Measurements from ENCODE around the gene SLC12A2. TPM values are rescaled to one million over a fixed set of nuclear protein-coding genes. Genes with fewer than 3 reads are reported as not detected.

SLC12A2 gene
- total RNA-seq, 1 experiment from 2014 or later: 41.2 TPM

DNA sequence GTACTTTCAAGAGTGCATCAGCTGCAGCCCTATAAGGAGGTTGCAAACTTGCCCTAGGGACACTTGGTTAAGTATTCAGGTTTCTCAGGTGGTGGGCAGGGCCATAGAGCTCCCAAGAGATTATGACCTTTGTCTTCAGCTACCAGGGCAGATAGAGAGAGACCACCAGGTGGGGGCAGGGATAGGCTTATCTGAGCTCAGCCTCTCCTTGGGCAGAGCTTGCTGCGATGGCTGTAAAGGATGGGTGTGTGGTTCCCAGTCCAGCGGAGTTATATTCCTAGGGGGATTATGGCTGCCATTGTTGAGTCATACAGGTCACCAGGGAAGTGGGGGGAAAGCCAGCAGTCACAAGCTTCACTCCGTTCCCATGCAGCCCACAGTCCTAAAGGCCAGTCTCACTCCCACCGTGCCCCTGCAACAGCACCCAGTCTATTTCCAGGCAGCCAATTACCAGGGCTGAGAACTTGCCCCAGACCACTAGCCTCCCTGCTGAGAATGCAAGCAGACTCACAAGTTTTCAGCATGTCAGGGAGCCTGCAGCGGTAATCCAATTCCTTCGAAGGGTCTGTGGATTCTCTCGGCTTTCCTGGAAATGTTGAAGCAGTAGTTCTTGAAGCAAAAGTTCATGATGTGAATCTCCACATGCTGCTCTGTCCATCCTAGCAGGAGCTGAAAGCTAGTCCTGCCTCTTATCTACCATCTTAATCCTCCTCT, 151.5 kb downstream of the SLC12A2 start:
- H3K36me3 ChIP-seq (ENCODE audit: control insufficient read depth in 1 of 2, insufficient read depth in 2 of 2, low read length in 2 of 2): no peaks in the 10 kb centered on the region
- H3K9me3 ChIP-seq (ENCODE audit: control insufficient read depth in 1 of 2, insufficient read depth in 1 of 2, low read depth in 1 of 2, low read length in 2 of 2): no peaks in the 10 kb centered on the region
- no TSS peak for BruUV-seq (replicated peaks)
- ChIA-PET RAD21 (ENCODE audit: low non-redundant PET in 1 of 2, low total read pairs in 2 of 2, uncharacterized antibody in 2 of 2, unreplicated experiment in 2 of 2) (no interaction called here), POLR2A (no interaction called here), CTCF (no interaction called here)
- no peaks in the 10 kb centered on the region for H3K9me2 ChIP-seq (ENCODE audit: insufficient read depth)
- no peaks in the 10 kb centered on the region for H4K20me1 ChIP-seq (ENCODE audit: insufficient read depth)
- no peak overlapping the region for H2AFZ ChIP-seq (ENCODE audit: low read depth, low read length, poor library complexity, severe bottlenecking)
- no peaks in the 10 kb centered on the region for H3K4me1 ChIP-seq (ENCODE audit: control insufficient read depth in 1 of 2, insufficient read depth in 2 of 2, low read length in 2 of 2)
- no peaks in the 10 kb centered on the region for H3K79me2 ChIP-seq (ENCODE audit: insufficient read depth, low read length)
- no peak overlapping the region for H3K4me2 ChIP-seq (ENCODE audit: low read length)
- H3K27ac ChIP-seq (ENCODE audit: low read depth, low read length): no peak overlapping the region
- ATAC-seq (no peak), DNase-seq (ENCODE audit: low read depth, low spot score) (no peak)
- no peak overlapping the region for H3K9ac ChIP-seq (ENCODE audit: low read length)
- TF ChIP-seq, protein P1, sequence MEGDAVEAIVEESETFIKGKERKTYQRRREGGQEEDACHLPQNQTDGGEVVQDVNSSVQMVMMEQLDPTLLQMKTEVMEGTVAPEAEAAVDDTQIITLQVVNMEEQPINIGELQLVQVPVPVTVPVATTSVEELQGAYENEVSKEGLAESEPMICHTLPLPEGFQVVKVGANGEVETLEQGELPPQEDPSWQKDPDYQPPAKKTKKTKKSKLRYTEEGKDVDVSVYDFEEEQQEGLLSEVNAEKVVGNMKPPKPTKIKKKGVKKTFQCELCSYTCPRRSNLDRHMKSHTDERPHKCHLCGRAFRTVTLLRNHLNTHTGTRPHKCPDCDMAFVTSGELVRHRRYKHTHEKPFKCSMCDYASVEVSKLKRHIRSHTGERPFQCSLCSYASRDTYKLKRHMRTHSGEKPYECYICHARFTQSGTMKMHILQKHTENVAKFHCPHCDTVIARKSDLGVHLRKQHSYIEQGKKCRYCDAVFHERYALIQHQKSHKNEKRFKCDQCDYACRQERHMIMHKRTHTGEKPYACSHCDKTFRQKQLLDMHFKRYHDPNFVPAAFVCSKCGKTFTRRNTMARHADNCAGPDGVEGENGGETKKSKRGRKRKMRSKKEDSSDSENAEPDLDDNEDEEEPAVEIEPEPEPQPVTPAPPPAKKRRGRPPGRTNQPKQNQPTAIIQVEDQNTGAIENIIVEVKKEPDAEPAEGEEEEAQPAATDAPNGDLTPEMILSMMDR (IDR thresholded peaks at IDR 0.05 in 2 of 3, conservative IDR thresholded peaks at IDR 0.05 in 1 of 3; ENCODE audit: borderline replicate concordance in 1 of 3, insufficient read depth in 1 of 3, low read depth in 2 of 3, low read length in 2 of 3): no peak
- no peak for TF ChIP-seq RAD21 (IDR thresholded peaks at IDR 0.05; ENCODE audit: low read depth)
- no peak for TF ChIP-seq ZFX (IDR thresholded peaks at IDR 0.05)
- TF ChIP-seq, protein P2, sequence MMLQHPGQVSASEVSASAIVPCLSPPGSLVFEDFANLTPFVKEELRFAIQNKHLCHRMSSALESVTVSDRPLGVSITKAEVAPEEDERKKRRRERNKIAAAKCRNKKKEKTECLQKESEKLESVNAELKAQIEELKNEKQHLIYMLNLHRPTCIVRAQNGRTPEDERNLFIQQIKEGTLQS (IDR thresholded peaks at IDR 0.05): no peak
- no peak for TF ChIP-seq SIN3A (IDR thresholded peaks at IDR 0.05; ENCODE audit: low read depth)
- TF ChIP-seq, protein P3, sequence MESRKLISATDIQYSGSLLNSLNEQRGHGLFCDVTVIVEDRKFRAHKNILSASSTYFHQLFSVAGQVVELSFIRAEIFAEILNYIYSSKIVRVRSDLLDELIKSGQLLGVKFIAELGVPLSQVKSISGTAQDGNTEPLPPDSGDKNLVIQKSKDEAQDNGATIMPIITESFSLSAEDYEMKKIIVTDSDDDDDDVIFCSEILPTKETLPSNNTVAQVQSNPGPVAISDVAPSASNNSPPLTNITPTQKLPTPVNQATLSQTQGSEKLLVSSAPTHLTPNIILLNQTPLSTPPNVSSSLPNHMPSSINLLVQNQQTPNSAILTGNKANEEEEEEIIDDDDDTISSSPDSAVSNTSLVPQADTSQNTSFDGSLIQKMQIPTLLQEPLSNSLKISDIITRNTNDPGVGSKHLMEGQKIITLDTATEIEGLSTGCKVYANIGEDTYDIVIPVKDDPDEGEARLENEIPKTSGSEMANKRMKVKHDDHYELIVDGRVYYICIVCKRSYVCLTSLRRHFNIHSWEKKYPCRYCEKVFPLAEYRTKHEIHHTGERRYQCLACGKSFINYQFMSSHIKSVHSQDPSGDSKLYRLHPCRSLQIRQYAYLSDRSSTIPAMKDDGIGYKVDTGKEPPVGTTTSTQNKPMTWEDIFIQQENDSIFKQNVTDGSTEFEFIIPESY (IDR thresholded peaks at IDR 0.05; ENCODE audit: extremely low read depth, insufficient replicate concordance, low read length): no peak
- TF ChIP-seq CBX3 (IDR thresholded peaks at IDR 0.05; ENCODE audit: low read depth): no peak
- no peak for TF ChIP-seq SP1 (IDR thresholded peaks at IDR 0.05; ENCODE audit: low read depth)
- TF ChIP-seq CEBPB (IDR thresholded peaks at IDR 0.05; ENCODE audit: low read depth): no peak
- no peak for TF ChIP-seq TCF7L2 (IDR thresholded peaks at IDR 0.05; ENCODE audit: borderline replicate concordance, extremely low read depth, insufficient read depth, insufficient read length)
- no peak for TF ChIP-seq FOSL1 (IDR thresholded peaks at IDR 0.05; ENCODE audit: low read depth)
- no peak for TF ChIP-seq POLR2A (IDR thresholded peaks at IDR 0.05; ENCODE audit: borderline replicate concordance, extremely low read depth, insufficient read depth, insufficient read length)
- TF ChIP-seq EGR1 (IDR thresholded peaks at IDR 0.05; ENCODE audit: low read depth): no peak
- TF ChIP-seq YY1 (IDR thresholded peaks at IDR 0.05; ENCODE audit: extremely low read depth, insufficient replicate concordance, low read depth, low read length): no peak
- TF ChIP-seq, protein P4, sequence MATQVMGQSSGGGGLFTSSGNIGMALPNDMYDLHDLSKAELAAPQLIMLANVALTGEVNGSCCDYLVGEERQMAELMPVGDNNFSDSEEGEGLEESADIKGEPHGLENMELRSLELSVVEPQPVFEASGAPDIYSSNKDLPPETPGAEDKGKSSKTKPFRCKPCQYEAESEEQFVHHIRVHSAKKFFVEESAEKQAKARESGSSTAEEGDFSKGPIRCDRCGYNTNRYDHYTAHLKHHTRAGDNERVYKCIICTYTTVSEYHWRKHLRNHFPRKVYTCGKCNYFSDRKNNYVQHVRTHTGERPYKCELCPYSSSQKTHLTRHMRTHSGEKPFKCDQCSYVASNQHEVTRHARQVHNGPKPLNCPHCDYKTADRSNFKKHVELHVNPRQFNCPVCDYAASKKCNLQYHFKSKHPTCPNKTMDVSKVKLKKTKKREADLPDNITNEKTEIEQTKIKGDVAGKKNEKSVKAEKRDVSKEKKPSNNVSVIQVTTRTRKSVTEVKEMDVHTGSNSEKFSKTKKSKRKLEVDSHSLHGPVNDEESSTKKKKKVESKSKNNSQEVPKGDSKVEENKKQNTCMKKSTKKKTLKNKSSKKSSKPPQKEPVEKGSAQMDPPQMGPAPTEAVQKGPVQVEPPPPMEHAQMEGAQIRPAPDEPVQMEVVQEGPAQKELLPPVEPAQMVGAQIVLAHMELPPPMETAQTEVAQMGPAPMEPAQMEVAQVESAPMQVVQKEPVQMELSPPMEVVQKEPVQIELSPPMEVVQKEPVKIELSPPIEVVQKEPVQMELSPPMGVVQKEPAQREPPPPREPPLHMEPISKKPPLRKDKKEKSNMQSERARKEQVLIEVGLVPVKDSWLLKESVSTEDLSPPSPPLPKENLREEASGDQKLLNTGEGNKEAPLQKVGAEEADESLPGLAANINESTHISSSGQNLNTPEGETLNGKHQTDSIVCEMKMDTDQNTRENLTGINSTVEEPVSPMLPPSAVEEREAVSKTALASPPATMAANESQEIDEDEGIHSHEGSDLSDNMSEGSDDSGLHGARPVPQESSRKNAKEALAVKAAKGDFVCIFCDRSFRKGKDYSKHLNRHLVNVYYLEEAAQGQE (IDR thresholded peaks at IDR 0.05; ENCODE audit: low read depth): no peak
- TF ChIP-seq SRF (IDR thresholded peaks at IDR 0.05; ENCODE audit: low read depth): no peak
- TF ChIP-seq, protein P5, sequence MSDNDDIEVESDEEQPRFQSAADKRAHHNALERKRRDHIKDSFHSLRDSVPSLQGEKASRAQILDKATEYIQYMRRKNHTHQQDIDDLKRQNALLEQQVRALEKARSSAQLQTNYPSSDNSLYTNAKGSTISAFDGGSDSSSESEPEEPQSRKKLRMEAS (IDR thresholded peaks at IDR 0.05): no peak
- TF ChIP-seq EZH2phosphoT487 (IDR thresholded peaks at IDR 0.05; ENCODE audit: borderline replicate concordance): no peak
- H3K4me3 ChIP-seq (replicated peaks in 1 of 2; ENCODE audit: low read depth in 1 of 2, low read length in 2 of 2): no peak overlapping the region
- intact Hi-C loops (cut with micrococcal nuclease): no loop called here
- no peaks in the 10 kb centered on the region for H3K27me3 ChIP-seq (ENCODE audit: insufficient read depth, low read length)

Data from HCT116 (cell line).